Lung (tissue), 12 donors: Measurements from ENCODE around the gene DDX24. TPM values are rescaled to one million over a fixed set of nuclear protein-coding genes. Genes with fewer than 3 reads are reported as not detected.

Experiments used
- ATAC-seq: fragments of 200-7000 bp; cut with Tn5 transposase; one replicate; pipeline ENCODE4 v1.9.1; 2020; ENCODE audit warnings: moderate number of reproducible peaks; ENCODE audit not compliant: insufficient read depth, low FRiP score
- DNase-seq, 3 donors: peaks; one replicate each; pipeline ENCODE4 v3.0.0-alpha.2; 2013 to 2017
- H3K27ac ChIP-seq, 2 donors: one replicate each; pipeline ENCODE4 v1.5.1; 2013; ENCODE audit warnings: mild to moderate bottlenecking in 2 of 2, moderate library complexity in 2 of 2, control low read depth in 1 of 2, inconsistent platforms in 1 of 2, low read depth in 1 of 2, low read length in 1 of 2
- H3K27me3 ChIP-seq, 3 donors: one replicate each; pipeline ENCODE4 v1.5.1; 2013; ENCODE audit warnings: low read length in 2 of 3; ENCODE audit not compliant: control insufficient read depth in 3 of 3, insufficient read depth in 3 of 3
- H3K36me3 ChIP-seq, 4 donors: one replicate each; pipeline ENCODE4 v1.5.1; 2013; ENCODE audit warnings: low read length in 4 of 4, mild to moderate bottlenecking in 1 of 4, moderate library complexity in 1 of 4; ENCODE audit not compliant: control insufficient read depth in 4 of 4, insufficient read depth in 4 of 4
- H3K4me1 ChIP-seq, 5 donors: one replicate each; pipeline ENCODE4 v1.5.1; 2013; ENCODE audit warnings: low read length in 5 of 5, mild to moderate bottlenecking in 2 of 5, moderate library complexity in 1 of 5; ENCODE audit not compliant: control insufficient read depth in 5 of 5, insufficient read depth in 5 of 5
- H3K4me3 ChIP-seq: one replicate; pipeline ENCODE4 v1.5.1; 2013; ENCODE audit warnings: mild to moderate bottlenecking, control low read depth, moderate library complexity
- H3K9ac ChIP-seq, 2 donors: one replicate each; pipeline ENCODE4 v1.5.1; 2013; ENCODE audit warnings: low read length in 2 of 2, control low read depth in 1 of 2; ENCODE audit not compliant: insufficient read depth in 1 of 2
- H3K9me3 ChIP-seq, 4 donors: one replicate each; pipeline ENCODE4 v1.5.1; 2013; ENCODE audit warnings: low read length in 3 of 4, mild to moderate bottlenecking in 1 of 4, moderate library complexity in 1 of 4; ENCODE audit not compliant: control insufficient read depth in 4 of 4, insufficient read depth in 3 of 4
- WGBS, 2 donors: extraction: QIAGEN DNeasy Blood & Tissue Kit; methylation state at CpG; one replicate each; pipeline ENCODE4 v1.1.7; 2013; 5-methylcytosine and 5-hydroxymethylcytosine counted together
- polyA plus RNA-seq, 2 donors: library from polyadenylated mRNA; stranded (reverse); fragments of 200-250 nt; gene quantifications; one replicate each; pipeline ENCODE4 v1.2.1, GENCODE V29; 2013
- total RNA-seq, 2 donors: library from RNA; depleted of rRNA in 1 of 2; stranded (reverse); fragments of >200 nt in 1 of 2; gene quantifications; one replicate each; pipeline ENCODE4 v1.2.1, GENCODE V29; 2014 to 2021
- TF ChIP-seq, protein P1 (sequence below): IDR thresholded peaks from 2 replicates; pipeline ENCODE4 v1.5.1; 2012; ENCODE audit warnings: mild to moderate bottlenecking; ENCODE audit errors: control extremely low read depth, extremely low read depth
- donor health status: control.
- donor health status: control.
- donor health status: Bipolar disorder and iron deficiency.
- donor health status: healthy.
- donor health status: DM: yes; HTN: yes; CAD: no.

The DDX24 gene
- total and polyA plus RNA-seq, 4 donors: 78.4 to 138 (median 107) TPM

DNA sequence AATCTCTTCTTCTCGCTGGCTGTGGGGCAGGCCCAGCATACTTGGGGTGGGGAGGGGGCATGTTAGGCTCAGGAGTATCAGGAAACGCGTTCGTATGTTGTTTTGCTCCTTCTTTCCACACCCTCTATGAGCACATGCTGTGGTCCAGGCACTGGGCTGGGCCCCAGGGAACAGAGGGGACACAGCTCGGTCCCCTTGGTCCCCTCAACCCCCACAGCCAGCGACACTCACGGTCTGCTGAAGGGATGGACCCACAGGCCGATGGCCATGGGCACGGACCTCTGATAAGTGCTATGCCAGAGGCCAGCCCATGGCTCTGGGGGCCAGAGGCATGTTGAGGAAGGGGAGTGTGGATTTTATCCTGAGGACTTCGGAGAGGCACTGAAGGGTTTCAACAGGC, 35.7 kb upstream of the DDX24 start:
- no peak overlapping the region for H3K27ac ChIP-seq
- peaks cover 0 to 14% (median 5%) of the 10 kb centered on the region in 5 donors for H3K4me1 ChIP-seq
- TF ChIP-seq, protein P1, sequence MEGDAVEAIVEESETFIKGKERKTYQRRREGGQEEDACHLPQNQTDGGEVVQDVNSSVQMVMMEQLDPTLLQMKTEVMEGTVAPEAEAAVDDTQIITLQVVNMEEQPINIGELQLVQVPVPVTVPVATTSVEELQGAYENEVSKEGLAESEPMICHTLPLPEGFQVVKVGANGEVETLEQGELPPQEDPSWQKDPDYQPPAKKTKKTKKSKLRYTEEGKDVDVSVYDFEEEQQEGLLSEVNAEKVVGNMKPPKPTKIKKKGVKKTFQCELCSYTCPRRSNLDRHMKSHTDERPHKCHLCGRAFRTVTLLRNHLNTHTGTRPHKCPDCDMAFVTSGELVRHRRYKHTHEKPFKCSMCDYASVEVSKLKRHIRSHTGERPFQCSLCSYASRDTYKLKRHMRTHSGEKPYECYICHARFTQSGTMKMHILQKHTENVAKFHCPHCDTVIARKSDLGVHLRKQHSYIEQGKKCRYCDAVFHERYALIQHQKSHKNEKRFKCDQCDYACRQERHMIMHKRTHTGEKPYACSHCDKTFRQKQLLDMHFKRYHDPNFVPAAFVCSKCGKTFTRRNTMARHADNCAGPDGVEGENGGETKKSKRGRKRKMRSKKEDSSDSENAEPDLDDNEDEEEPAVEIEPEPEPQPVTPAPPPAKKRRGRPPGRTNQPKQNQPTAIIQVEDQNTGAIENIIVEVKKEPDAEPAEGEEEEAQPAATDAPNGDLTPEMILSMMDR: no peak
- no peak for DNase-seq
- no peaks in the 10 kb centered on the region for H3K36me3 ChIP-seq
- H3K27me3 ChIP-seq: no peaks in the 10 kb centered on the region
- H3K9ac ChIP-seq: no peak overlapping the region
- ATAC-seq: no peak
- no peak overlapping the region for H3K4me3 ChIP-seq
- 85 to 87% methylated on average over 10 of the region's 10 CpGs for WGBS, 2 donors
- peaks cover 0 to 10% (median 3%) of the 10 kb centered on the region in 4 donors for H3K9me3 ChIP-seq

DNA sequence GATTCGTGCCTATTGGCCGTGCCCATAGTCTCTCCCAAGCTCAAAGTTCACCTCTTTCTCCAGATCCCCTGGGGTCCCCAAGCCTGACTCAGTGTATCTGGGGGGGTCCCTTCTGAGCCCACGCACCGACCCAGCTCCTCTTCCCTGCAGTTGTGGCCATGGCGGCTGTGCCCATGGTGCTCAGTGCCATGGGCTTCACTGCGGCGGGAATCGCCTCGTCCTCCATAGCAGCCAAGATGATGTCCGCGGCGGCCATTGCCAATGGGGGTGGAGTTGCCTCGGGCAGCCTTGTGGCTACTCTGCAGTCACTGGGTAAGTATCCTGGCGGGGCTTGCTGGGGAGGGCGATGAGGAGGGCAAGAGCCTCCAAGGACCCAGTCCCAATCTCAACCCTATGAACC, 34.6 kb upstream of the DDX24 start:
- no peak for ATAC-seq
- Histone ChIP-seq H3K9me3 (peaks cover 0 to 8% (median 3%) of the 10 kb centered on the region in 4 donors), H3K27me3 (no peaks in the 10 kb centered on the region), H3K4me3 (no peak overlapping the region), H3K4me1 (peaks cover 0 to 16% (median 5%) of the 10 kb centered on the region in 5 donors), H3K27ac (peak overlapping the region; percentile 36 to 41), H3K36me3 (no peaks in the 10 kb centered on the region), H3K9ac (no peak overlapping the region)
- 94 to 97% methylated on average over 15 of the region's 15 CpGs for WGBS, 2 donors
- TF ChIP-seq, protein P1: no peak
- no peak for DNase-seq

DNA sequence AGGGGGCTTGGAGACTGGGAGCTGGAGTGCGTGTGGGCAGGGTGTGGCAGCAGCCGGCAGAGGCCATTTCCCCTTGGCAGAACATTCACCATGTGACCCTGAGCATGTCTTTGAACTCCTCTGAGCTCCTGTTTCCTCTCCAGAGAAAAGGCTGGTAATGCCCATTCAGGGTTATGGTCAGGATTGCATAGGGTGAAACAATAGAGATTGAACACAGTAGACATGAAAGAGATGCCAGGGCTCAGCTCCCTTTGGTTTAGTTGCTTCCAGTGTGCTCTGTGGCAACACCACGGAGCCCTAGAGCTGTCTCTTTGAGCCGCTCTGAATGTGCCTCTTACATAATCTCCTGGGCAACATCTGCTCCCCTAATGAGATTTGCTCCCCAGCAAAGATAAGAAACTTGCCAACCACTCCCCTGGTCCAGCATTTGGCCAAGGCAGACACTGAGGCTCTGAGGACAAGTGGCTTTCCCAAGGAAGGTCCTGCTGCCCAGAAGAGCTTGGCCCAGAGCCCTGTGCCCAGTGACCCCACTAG, 34.1 kb upstream of the DDX24 start:
- peak in 2 of 3 donors; percentile 6 to 53 for DNase-seq
- H3K4me3 ChIP-seq: no peak overlapping the region

More for the DNA sequence above, 34.1 kb upstream of the DDX24 start:
- TF ChIP-seq, protein P1: no peak
- H3K36me3 ChIP-seq: no peaks in the 10 kb centered on the region
- peaks cover 0 to 16% (median 5%) of the 10 kb centered on the region in 5 donors for H3K4me1 ChIP-seq
- H3K9ac ChIP-seq: no peak overlapping the region
- H3K27ac ChIP-seq: peak overlapping the region; percentile 36 to 87
- 13 to 19% methylated on average over 4 of the region's 4 CpGs for WGBS, 2 donors
- H3K27me3 ChIP-seq: no peaks in the 10 kb centered on the region
- H3K9me3 ChIP-seq: peaks cover 0 to 7% (median 3%) of the 10 kb centered on the region in 4 donors
- peak; percentile 29 for ATAC-seq
